Panc1 (cell line): ENCODE results near the gene COIL. TPM values are rescaled to one million over a fixed set of nuclear protein-coding genes. Genes with fewer than 3 reads are reported as not detected.

Experiments used
- ATAC-seq: fragments of 200-7000 bp; cut with Tn5 transposase; 2 replicates; pipeline ENCODE4 v1.9.1; 2020; ENCODE audit warnings: mild to moderate bottlenecking, moderate library complexity
- BruUV-seq: library from RNA; stranded (reverse); fragments of 400-500 nt; replicated peaks from 2 replicates; lab custom pipeline; 2021; lab: Mats Ljungman, UMichigan
- CTCF ChIA-PET: fragments of 300-600 bp; sonication (Branson Sonifier 250); formaldehyde crosslinking; loops from one replicate; lab custom pipeline; 2022; ENCODE audit warnings: antibody characterized with exemption; lab: Charles Lee
- POLR2A ChIA-PET: fragments of 300-600 bp; sonication (Branson Sonifier 250); formaldehyde crosslinking; loops from one replicate; lab custom pipeline; 2022; ENCODE audit warnings: antibody characterized with exemption; lab: Charles Lee
- DNase-seq: peaks from one replicate; pipeline ENCODE4 v3.0.0-alpha.2; 2010; ENCODE audit warnings: low read depth, low spot score
- H3K27ac ChIP-seq: 2 replicates; pipeline ENCODE4 v1.5.1; 2011; ENCODE audit warnings: mild to moderate bottlenecking, low read length, inconsistent platforms
- H3K27me3 ChIP-seq: fragments of 200-500 bp; sonication (Bioruptor generic); 2 replicates; pipeline ENCODE4 v1.6.0; 2014; ENCODE audit warnings: low read length, inconsistent platforms; ENCODE audit not compliant: control insufficient read depth, insufficient read depth
- H3K36me3 ChIP-seq: fragments of 200-500 bp; sonication (Bioruptor generic); 2 replicates; pipeline ENCODE4 v1.5.1; 2014; ENCODE audit warnings: inconsistent platforms, mild to moderate bottlenecking, low read length, moderate library complexity; ENCODE audit not compliant: control insufficient read depth, insufficient read depth
- H3K4me1 ChIP-seq: 2 replicates; pipeline ENCODE4 v1.5.1; 2011; ENCODE audit warnings: inconsistent platforms, mild to moderate bottlenecking, low read length, moderate library complexity; ENCODE audit not compliant: control insufficient read depth, insufficient read depth
- H3K4me3 ChIP-seq, 2 experiments: 2 replicates each; pipeline ENCODE4 v1.5.1; 2011 to 2012; ENCODE audit warnings: low read depth in 2 of 2, low read length in 2 of 2, mild to moderate bottlenecking in 2 of 2, inconsistent platforms in 1 of 2, moderate library complexity in 1 of 2
- H3K9me3 ChIP-seq: fragments of 200-500 bp; sonication (Bioruptor generic); 2 replicates; pipeline ENCODE4 v1.5.1; 2014; ENCODE audit warnings: low read depth, mild to moderate bottlenecking, inconsistent platforms, low read length, moderate library complexity; ENCODE audit not compliant: control insufficient read depth, insufficient read depth
- POLR2AphosphoS5 ChIP-seq: IDR thresholded peaks from 2 replicates; pipeline ENCODE4 v1.6.1; 2012; ENCODE audit warnings: mild to moderate bottlenecking, low read depth, low read length, moderate library complexity
- SIN3A ChIP-seq: IDR thresholded peaks from 2 replicates; pipeline ENCODE4 v1.6.1; 2012; ENCODE audit warnings: low read depth, mild to moderate bottlenecking, low read length, moderate library complexity, borderline replicate concordance; ENCODE audit not compliant: insufficient read depth
- TCF7L2 ChIP-seq: IDR thresholded peaks from 2 replicates; pipeline ENCODE4 v1.6.1; 2011; ENCODE audit warnings: mild to moderate bottlenecking, low read depth, low read length, inconsistent platforms
- in situ Hi-C: cut with HindIII; loops from 2 replicates; pipeline ENCODE4 v1.10.0; 2016; ENCODE audit warnings: low sequenced_read_pairs, low pct_unique_long_range_greater_than_20kb
- intact Hi-C: fragments of 100-400 bp; cut with micrococcal nuclease; formaldehyde crosslinking; loops from one replicate; pipeline ENCODE4 v1.10.0; 2022; ENCODE audit not compliant: unreplicated experiment
- total RNA-seq: library from RNA; stranded (reverse); gene quantifications from one replicate; pipeline ENCODE4 v1.2.1, GENCODE V29; 2021; ENCODE audit not compliant: unreplicated experiment
- TF ChIP-seq, protein P1 (sequence below), 2 experiments: IDR thresholded peaks; 2 replicates each; pipeline ENCODE4 v1.6.1; 2011 to 2012; ENCODE audit warnings: low read depth in 2 of 2, control low read depth in 1 of 2, low read length in 1 of 2, mild to moderate bottlenecking in 1 of 2, moderate library complexity in 1 of 2; ENCODE audit not compliant: insufficient read depth in 1 of 2
- TF ChIP-seq, protein P2 (sequence below): fragments of 450-650 bp; IDR thresholded peaks from 2 replicates; pipeline ENCODE4 v1.5.1; 2017; ENCODE audit warnings: mild to moderate bottlenecking

COIL gene
- total RNA-seq, 1 experiment from 2014 or later: 32.9 TPM

DNA sequence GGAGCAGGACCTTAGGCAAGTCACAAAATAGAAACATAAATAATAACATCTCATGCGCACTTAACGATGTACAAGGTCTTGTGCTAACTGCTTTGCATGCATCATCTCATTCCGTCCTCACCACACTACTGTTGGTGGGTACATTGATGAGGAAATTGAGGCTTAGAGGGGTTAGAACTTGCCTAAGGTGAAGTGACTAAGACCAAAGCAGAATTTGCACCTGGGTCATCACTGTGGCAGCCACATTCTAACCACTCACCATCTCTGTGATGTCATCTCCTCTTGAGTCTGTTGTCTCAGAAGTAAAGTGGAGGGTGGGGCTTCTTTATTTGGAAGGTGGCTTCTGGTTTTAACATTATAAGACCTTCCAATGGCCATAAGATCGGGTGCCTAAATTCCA is 26.6 kb downstream of the COIL start:
- ATAC-seq (no peak), DNase-seq (no peak)
- in situ Hi-C loops: no loop called here
- ChIA-PET POLR2A (no interaction called here), CTCF (no interaction called here)
- TF ChIP-seq POLR2AphosphoS5: no peak
- TF ChIP-seq, protein P1, sequence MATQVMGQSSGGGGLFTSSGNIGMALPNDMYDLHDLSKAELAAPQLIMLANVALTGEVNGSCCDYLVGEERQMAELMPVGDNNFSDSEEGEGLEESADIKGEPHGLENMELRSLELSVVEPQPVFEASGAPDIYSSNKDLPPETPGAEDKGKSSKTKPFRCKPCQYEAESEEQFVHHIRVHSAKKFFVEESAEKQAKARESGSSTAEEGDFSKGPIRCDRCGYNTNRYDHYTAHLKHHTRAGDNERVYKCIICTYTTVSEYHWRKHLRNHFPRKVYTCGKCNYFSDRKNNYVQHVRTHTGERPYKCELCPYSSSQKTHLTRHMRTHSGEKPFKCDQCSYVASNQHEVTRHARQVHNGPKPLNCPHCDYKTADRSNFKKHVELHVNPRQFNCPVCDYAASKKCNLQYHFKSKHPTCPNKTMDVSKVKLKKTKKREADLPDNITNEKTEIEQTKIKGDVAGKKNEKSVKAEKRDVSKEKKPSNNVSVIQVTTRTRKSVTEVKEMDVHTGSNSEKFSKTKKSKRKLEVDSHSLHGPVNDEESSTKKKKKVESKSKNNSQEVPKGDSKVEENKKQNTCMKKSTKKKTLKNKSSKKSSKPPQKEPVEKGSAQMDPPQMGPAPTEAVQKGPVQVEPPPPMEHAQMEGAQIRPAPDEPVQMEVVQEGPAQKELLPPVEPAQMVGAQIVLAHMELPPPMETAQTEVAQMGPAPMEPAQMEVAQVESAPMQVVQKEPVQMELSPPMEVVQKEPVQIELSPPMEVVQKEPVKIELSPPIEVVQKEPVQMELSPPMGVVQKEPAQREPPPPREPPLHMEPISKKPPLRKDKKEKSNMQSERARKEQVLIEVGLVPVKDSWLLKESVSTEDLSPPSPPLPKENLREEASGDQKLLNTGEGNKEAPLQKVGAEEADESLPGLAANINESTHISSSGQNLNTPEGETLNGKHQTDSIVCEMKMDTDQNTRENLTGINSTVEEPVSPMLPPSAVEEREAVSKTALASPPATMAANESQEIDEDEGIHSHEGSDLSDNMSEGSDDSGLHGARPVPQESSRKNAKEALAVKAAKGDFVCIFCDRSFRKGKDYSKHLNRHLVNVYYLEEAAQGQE (IDR thresholded peaks at IDR 0.05; ENCODE audit: insufficient read depth in 1 of 2, low read depth in 2 of 2, low read length in 1 of 2): no peak
- TF ChIP-seq, protein P2, sequence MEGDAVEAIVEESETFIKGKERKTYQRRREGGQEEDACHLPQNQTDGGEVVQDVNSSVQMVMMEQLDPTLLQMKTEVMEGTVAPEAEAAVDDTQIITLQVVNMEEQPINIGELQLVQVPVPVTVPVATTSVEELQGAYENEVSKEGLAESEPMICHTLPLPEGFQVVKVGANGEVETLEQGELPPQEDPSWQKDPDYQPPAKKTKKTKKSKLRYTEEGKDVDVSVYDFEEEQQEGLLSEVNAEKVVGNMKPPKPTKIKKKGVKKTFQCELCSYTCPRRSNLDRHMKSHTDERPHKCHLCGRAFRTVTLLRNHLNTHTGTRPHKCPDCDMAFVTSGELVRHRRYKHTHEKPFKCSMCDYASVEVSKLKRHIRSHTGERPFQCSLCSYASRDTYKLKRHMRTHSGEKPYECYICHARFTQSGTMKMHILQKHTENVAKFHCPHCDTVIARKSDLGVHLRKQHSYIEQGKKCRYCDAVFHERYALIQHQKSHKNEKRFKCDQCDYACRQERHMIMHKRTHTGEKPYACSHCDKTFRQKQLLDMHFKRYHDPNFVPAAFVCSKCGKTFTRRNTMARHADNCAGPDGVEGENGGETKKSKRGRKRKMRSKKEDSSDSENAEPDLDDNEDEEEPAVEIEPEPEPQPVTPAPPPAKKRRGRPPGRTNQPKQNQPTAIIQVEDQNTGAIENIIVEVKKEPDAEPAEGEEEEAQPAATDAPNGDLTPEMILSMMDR: no peak
- Histone ChIP-seq H3K27me3 (no peaks in the 10 kb centered on the region), H3K27ac (no peak overlapping the region), H3K36me3 (0 out of 2 replicates have a peak, but pooled peaks cover 4% of the 10 kb centered on the region), H3K4me1 (peaks cover 7% of the 10 kb centered on the region), H3K9me3 (peaks cover 20% of the 10 kb centered on the region; the same call in 1 of the 2 replicates), H3K4me3 (no peak overlapping the region)
- BruUV-seq: no TSS peak
- intact Hi-C loops: no loop called here

DNA sequence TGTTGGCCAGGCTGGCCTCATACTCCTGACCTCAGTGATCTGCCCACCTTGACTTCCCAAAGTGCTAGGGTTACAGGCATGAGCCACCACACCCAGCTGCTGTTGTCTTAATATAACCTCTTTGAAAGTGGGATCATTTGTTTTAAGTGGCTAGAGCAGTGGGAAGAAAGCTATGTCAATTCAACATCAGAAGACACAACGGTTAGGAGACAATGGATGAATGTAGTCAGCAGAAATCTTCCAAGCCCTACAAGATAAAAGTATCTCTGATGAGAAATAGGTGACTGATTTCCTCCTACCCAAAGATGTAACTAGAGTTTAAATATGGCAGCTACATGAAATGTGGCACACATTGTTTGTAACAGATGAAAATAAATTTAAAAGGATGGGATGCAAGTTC is 27.0 kb downstream of the COIL start:
- Histone ChIP-seq H3K36me3 (0 out of 2 replicates have a peak, but pooled peaks cover 4% of the 10 kb centered on the region), H3K4me1 (peaks cover 7% of the 10 kb centered on the region), H3K9me3 (peaks cover 24% of the 10 kb centered on the region; the same call in 1 of the 2 replicates), H3K4me3 (no peak overlapping the region), H3K27me3 (no peaks in the 10 kb centered on the region), H3K27ac (no peak overlapping the region)
- in situ Hi-C loops (no loop called here), intact Hi-C loops (no loop called here)
- ChIA-PET POLR2A (no interaction called here), CTCF (no interaction called here)
- DNase-seq (no peak), ATAC-seq (no peak)
- no TSS peak for BruUV-seq
- TF ChIP-seq TCF7L2 (no peak), SIN3A (no peak), POLR2AphosphoS5 (no peak)
- TF ChIP-seq, protein P2: no peak
- TF ChIP-seq, protein P1 (IDR thresholded peaks at IDR 0.05; ENCODE audit: insufficient read depth in 1 of 2, low read depth in 2 of 2, low read length in 1 of 2): no peak
